HG03378 (cell line): Measurements from ENCODE around the gene SBK3.
"Not testable (repeated sequence)": the region's sequence is repeated elsewhere in the genome, so short reads cannot be mapped to it uniquely, and the experiment has no call there.

Source experiments
- ATAC-seq: cut with Tn5 transposase; IDR thresholded peaks from one replicate; pipeline ENCODE4 v1.9.1; 2021; ENCODE audit warnings: mild to moderate bottlenecking, moderate library complexity; ENCODE audit not compliant: unreplicated experiment

Gene SBK3

DNA sequence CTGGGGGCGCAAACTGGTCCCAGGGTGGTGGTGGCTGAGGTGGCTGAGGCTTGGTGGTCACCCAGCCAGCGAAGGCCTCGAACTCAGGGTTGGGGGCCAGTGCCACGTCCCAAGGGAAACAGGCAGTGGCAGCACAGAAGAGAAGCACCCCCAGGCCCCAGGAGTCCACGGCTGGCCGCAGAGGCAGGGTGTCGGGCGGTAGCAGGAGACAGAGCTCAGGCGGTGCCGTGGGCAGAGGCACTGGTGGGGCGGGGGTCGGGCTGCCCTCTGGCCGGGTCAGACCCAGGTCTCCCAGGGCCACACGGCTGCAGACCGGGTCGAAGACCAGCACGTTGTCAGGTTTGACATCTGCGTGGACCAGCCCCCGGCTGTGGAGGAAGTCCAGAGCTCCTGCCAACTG is 4.3 kb downstream of the SBK3 start:
- no peak for ATAC-seq

DNA sequence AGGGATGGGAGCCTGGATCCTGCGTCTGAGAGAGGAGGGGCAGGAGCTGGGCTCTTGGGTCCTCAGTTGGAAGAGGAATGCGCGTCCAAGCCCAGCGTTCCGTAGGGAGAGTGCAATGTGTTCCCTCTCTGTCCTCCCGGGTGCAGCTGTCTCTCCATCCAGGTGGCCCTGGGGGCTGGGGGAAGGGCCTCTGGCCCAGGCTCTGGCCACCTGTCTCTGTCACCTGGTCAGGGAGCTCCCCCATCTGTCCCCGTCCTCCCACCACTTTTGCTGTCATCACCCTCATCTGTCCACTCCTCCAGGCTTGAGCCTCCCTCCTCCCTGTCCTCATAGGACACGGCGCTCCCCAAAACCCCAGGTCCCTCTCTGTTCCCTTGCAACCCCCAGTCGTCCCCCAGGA is 4.7 kb downstream of the SBK3 start:
- no peak for ATAC-seq

DNA sequence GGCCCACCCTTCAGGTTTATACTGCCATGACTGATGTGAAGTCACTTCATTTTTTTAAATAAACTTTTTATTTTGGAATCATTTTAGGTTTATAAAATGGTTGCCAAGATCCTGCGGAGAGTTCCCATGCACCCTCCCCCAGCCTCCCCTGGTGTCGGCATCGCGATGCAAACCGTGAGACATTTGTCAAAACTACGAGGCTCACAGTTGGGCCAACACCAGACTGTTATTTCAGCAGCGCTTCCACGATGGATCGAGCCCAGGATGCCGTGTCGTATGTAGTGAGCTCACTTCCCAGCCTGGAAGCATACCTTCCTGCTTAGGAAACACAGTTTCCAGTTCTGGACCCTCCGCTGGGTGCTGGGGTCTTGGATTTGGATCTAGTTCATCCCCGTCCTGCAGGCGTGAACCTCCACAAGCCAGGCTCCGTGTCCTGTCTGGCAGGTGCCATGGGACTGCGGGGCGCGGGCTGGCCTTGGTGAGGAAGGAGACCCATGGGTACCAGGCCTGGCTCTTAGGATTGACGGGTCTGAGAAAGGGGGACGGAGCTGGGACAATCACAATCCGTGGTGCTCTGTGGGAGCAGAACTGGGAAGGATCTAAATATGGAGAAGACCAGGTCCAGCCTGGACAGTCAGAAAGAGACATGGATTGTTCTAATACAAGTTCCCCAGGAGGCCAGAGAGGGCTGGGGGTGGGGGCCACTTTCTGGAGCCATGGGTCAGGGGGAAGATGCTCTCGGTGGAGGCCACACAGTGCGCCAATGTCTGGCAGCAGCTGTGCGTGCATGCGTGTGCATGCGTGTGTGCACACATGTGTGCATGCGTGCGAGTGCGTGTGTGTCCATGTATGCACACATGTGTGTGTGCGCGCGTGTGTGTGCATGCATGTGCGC is 6.0 kb downstream of the SBK3 start:
- no peak for ATAC-seq

DNA sequence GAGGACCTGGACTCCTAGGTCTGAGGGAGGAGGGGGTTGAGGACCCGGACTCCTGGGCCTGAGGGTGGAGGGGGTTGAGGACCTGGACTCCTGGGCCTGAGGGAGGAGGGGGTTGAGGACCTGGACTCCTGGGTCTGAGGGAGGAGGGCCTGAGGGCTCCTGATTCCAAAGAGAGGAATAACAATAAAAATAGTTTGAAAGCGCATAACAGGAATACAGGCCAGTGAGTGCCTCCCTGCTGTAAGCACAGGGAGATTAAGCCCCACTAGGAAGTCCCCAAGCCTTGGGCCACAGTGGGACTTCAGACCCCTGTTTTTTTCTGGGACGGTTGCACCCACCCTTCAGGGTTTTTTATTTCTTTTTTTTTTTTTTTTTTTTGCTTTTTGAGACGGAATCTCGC is 7.2 kb downstream of the SBK3 start:
- no peak for ATAC-seq

DNA sequence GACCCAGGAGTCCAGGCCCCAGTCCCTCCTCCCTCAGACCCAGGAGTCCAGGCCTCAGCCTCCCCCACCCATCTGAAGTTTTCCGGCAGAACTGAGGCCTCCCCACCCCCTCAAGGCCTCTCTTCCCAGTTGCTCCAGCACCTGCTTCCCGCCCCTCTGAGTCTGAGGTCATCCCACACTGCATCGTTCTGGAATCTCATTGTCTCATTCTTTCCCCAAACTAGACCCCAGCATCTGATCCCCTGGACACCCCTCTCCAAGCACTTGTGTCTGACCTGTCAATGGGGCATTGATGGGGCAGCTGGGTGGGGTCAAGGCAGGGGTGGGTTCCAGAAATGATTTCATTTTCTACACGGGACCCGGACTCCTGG is 7.6 kb downstream of the SBK3 start:
- ATAC-seq, result no peak

DNA sequence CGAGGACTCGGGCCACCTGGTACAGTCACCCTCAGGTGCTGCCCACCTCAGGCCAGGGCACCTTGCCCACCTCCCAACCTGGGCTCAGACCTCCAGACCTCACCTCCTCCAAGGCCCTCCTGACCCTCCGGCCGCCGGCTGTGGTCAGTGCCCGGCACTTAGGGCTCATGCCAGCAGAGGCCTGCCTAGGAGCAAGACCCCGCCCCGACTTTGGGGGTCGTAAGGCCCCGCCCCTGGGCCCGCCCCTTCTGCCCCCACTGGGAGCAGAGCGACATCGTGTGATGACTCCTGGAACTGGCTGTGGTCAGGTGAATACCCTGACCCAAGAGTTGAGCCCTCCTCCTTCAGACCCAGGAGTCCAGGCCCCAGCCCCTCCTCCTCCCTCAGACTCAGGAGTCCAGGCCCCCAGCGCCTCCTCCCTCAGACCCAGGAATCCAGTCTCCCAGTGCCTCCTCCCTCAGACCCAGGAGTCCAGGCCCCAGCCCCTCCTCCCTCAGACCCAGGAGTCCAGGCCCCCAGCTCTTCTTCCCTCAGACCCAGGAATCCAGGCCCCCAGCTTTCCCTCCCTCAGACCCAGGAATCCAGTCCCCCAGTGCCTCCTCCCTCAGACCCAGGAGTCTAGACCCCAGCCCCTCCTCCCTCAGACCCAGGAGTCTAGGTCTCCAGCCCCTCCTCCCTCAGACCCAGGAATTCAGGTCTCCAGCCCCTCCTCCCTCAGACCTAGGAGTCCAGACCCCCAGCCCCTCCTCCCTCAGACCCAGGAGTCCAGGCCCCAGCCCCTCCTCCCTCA is 8.2 kb downstream of the SBK3 start, which contains the start of gene SBK2:
Gene SBK2, minus strand, starts transcription at position 183 of the 790 bp plus-strand sequence. CDS start 839 bp downstream, outside the sequence.
- no peak for ATAC-seq

DNA sequence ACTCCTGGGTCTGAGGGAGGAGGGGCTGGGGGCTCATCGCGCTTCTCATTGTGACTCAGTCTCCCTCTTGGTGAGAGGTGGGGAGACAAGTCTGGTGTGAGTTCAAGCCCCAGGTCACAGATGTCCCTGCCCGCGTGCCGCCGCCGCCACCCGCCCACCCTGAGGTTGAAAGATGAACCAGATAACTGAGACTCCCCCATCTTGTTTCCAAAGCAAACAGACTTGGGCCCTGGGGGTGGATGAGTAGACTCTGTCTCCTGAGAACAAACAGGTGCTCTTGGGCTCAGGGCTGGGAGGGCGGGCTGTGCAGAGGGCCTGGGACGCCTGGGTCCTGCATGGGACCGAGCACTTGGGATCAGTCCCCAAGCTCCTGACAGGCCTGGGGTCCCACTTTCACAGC is 9.0 kb downstream of the SBK3 start:
- no peak for ATAC-seq

DNA sequence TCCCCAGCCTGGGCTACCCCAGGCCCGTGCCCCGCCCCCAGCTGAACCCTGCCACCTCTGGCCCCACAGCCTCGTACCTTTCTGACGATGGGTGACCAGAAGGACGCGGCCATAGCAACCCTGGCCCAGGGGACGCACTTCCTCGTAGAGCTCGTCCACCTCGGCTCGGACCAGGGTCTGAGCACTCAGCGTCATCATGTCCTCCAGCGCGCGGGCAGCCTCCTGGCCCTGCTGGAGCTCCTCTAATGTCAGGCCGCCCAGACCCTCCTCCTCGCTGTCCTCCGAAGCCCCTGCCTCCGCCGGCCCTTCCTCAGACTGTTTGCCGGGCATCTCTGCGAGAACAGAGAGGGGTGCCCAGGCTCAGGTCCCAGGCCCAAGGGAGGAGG is 9.4 kb downstream of the SBK3 start:
- no peak for ATAC-seq

DNA sequence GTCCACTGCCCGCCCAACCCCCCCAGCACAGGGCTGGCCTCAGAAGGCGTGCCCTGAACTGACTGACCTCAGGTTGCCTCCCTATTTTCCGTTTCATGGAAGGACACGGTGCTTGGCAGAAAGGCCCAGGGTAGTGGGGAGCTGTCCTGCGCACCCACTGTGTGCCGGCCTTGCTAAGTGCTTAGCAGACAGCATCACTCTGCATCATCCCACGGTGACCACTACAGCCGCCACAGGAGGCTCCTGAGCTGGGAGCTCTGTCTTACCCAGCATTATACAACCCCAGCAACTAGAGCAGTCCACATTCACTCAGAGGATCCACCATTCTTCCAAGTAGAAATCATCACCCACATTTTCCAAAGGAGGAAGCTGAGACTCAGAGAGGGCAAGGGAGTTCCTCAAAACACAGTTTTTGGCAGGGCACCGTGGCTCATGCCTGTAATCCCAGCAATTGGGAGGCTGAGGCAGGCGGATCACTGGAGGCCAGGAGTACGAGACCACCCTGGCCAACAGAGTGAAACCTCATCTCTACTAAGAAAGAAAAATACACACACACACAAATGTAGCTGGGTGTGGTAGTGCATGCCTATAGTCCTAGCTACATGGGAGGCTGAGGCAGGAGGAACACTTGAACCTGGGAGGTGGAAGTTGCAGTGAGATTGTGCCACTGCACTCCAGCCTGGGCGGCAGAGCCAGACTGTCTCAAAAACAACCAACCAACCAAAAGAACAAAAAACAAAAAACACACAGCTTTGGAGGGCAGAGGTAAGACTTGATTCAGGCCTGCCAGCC is 10.0 kb downstream of the SBK3 start:
- no peak for ATAC-seq

DNA sequence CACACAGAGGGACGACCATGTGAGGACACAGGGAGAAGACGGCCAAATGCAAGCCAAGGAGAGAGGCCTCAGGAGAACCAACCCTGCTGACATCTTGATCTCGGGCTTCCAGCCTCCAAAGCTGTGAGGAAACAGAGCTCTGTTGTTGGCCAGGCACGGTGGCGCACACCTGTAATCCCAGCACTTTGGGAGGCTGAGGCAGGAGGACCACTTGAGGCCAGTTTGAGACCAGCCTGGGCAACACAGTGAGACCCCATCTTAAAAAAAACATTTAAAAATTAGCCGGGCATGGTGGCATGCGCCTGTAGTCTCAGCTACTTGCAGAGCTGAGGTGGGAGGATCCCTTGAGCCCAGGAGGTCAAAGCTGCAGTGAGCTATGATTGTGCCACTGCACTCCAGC is 11.1 kb downstream of the SBK3 start:
- ATAC-seq, result not testable (repeated sequence)

DNA sequence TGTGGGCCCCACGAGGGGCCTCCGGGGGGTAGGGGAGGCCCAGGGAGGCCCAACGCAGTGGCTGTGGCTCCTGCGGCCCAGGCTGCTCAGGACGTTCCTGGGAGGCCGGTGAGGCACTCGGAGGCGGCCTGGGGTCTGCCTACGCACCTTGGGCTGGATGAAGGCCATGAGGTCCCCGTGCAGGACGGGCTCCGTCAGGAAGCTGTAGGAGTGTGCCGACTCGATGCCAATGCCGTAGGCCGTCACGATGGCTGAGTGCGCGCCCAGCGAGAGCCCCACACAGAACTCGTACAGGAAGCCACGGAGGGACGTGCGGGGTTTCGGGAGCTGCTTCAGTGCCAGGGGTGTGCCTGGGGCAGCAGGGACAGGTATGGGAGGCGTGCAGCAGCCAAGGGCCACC is 14.3 kb downstream of the SBK3 start:
- ATAC-seq, result no peak

DNA sequence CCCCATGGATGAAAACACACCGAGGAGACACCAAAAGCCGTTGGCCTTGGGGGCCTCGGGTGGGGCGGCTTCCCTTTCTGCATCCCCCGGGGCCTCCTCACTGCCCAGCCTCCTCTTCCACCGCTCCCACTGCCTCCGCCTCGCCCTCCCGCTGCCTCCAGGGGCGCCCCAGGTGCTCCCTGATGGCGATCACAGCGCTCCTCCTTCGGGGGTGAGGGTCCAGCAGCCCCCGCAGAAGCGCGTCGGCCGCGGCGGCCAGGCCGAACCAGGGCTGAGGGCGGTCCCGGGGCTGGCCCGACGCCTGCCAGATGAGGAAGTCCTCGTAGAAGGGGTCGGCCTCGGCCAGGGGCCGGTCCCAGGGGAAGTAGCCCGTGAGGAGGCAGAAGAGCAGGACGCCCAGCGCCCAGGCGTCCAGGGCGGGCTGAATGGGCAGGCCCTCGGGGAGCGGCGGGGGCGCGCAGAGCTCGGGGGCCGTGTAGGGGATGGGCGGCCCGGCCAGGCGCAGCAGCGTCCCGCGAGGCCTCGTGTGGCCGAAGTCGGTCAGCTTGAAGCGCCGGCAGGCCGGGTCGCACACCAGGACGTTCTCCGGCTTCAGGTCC is 15.6 kb downstream of the SBK3 start:
- ATAC-seq, result no peak

DNA sequence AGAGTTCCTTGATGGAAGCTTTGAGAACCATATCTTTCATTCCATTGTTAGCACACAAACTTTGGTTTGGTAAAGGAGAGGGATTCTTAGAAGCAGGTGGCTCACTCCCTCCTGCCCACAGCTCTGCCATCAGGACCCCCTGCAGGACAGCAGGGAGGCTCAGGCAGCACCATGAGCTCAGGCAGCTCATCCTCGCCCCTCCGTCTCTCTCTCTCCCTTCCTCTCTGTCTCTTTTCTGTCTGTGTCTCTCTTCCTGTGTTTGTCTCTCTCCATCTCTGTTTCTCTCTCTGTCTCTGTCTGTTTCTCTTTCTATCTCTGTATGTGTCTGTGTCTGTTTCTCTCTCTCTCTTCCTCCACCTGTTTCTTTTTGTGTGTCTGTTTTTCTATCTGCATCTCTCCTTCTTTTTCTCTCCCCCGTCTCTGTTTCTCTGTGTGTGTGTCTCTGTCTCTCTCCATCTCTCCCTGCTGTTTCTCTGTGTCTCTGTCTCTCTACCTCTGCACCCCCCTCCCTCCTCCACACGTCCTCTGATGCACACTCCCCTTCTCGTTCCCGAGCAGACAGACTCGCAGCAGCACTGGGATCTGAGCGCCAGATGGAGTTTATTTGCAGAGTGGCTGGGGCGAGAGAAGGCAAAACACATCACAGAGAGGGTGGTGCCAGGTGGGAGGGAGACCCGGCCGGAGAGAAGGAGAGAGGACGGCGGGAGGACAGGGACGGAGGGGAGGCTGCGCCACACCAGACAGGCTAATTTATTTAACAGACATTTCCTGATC is 17.1 kb downstream of the SBK3 start:
- no peak for ATAC-seq

DNA sequence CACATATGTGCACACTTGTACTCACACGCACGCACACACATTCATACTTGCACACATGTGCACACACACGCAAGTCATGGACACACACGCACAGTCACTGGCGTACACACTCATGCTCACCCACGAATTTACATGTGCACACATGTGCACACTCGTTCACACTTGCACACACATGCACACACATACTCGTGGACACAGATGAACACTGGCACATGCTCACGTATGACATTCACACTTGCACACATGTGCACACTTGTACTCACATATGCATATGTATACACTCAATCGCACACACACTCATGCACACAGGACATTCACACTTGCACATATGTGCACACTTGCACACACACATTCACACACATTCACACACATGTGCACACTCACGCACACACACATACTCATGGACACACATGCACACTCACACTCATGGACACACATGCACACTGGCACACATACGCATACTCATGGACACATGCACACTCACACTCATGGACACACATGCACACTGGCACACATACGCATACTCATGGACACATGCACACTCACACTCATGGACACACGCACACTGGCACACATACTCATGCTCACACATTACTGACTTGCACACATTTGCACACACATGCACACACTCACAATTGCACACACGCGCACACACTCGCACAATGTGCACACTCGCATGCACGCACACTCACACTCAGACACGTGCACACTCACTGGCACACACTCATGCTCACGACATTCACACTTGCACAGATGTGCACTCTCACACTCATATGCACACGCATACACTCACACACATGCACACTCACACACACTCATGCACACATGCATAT is 17.9 kb downstream of the SBK3 start:
- no peak for ATAC-seq

DNA sequence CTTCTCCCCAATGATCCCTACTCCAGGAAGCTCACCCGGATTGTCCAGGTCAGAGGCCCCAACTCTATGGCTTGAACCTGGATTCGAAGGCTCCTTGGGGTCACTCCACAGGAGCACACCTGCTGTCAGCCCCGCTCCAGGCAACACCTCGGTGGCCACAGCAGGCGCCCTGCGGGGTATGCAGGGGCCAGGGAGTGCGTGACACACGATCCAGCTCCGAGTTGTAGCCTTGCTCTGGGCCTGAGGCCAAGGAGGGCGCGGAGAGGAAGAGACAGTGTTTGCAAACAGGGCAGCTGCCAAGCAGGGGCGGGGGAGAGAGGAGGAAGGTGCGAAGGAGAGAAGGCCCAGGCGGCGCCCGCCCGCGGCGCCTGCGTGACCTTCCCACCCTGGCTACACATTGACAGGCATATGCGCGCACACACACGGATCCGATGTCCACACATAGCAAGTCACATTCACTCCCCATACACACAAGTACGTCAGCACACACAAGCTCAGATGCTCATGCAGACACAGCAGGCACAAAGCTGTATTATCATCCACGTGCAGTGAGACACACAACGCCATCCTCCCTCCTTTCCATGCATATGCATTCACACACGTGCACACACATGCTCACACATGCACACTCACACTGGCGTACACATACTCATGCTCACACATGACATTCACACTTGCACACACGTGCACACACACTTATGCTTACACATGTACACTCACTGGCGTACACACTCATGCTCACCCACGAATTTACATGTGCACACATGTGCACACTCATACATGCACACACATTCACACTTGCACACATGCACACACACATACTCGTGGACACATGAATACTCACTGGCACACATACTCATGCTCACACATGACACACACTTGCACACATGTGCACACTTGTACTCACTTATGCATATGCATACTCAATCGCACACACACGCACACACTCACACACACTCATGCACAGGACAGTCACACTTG is 18.8 kb downstream of the SBK3 start:
- ATAC-seq, result no peak

DNA sequence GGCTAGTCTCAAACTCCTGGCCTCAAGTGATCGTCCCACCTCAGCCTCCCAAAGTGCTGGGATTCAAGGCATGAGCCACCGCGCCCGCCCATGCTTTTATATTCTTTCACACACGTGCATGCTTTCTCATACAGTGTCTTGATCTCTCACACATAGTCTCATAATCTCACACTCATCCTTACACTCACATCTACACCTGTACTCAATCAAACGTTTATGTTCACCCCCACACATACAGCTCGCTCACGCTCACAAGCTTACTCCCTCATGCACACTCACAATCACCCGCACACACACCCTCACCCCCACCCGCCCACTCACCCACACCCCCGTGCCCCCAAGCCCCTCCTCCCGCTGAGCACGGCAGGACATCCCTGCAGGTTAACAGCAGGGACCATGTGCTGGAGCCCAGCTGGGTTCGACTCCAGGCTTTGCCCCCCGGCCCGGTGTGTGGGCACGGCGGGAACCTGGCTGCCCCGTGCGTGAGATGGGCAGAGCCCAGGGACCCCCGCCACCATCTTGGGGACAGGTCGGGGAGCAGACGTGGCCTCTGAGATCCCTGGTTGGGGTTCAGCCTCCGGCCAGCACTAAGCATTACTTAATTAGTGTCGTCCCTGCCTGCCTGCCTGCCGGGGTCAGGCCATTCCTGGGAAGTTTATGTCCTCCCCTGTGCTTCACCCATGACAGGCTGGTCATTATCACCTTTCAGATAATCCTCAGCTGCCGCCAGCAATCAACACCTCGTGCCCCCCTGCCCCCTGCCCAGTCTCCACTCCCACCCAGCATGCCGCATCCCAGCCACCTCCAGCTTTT is 19.8 kb downstream of the SBK3 start:
- no peak for ATAC-seq

DNA sequence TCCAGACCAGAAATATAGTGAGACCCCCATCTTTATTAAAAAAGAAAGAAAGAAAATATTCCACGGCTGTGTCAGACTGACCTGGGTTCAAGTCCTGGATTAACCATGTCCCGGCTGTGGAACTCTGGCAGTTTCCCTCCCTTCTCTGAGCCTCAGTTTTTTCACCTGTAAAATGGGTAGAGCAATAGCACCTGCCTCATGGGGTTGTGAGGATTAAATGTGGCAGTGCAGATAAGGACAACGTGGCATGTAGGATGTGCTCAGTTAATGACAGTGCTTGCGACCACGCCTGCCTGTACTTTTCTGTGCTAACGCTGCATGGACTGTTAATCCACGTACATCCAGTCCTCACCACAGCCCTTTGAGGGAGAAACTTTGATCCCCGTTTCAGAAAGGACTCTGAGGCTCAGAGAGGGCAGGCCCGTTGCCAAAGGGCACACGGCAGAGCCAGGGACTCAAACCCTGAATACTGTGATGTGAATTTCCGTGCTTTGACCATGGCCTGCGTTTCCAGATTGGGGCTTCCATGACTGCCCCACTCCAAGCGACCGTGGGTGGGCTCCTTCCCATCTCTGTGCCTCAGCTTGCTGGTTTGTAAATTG is 24.6 kb downstream of the SBK3 start:
- no peak for ATAC-seq
